Vagina (tissue), 2 donors: Measurements from ENCODE around the gene VPS33B.

Experiments used
- CTCF ChIP-seq, 3 experiments: fragments of 450-650 bp in 2 of 3; fragments of 200-600 bp in 1 of 3; sonication (generic) in 1 of 3; IDR thresholded peaks; one replicate each; pipeline ENCODE4 v1.5.1; 2017 to 2019; ENCODE audit warnings: antibody characterized with exemption in 3 of 3, mild to moderate bottlenecking in 2 of 3, moderate library complexity in 2 of 3
- POLR2A ChIP-seq, 2 donors: fragments of 450-650 bp; IDR thresholded peaks; one replicate each; pipeline ENCODE4 v1.6.1; 2017; ENCODE audit warnings: antibody characterized with exemption in 2 of 2, mild to moderate bottlenecking in 2 of 2, moderate library complexity in 2 of 2
- POLR2AphosphoS5 ChIP-seq, 2 donors: sonication (generic); formaldehyde crosslinking; IDR thresholded peaks; one replicate each; pipeline ENCODE4 v1.9.0; 2017; ENCODE audit warnings: antibody characterized with exemption in 2 of 2, mild to moderate bottlenecking in 2 of 2, low read depth in 1 of 2; ENCODE audit not compliant: insufficient read depth in 1 of 2

- TF ChIP-seq CTCF (IDR thresholded peaks at IDR 0.05) (no peak), POLR2A (IDR thresholded peaks at IDR 0.05) (no peak), POLR2AphosphoS5 (IDR thresholded peaks at IDR 0.05; ENCODE audit: insufficient read depth in 1 of 2, low read depth in 1 of 2) (no peak)
These were observed 32.4 kb upstream of the VPS33B start for GRCh38 chr15:91054816-91055215.
